Trophoblast cell (in vitro differentiated cells and primary cell): Measurements from ENCODE around the gene CANX.
A peak's percentile ranks its signal among the peaks of the same experiment; 100 is the strongest.
"Not testable (repeated sequence)": the region's sequence is repeated elsewhere in the genome, so short reads cannot be mapped to it uniquely, and the experiment has no call there.

ENCODE experiments used
- DNase-seq, 2 donors: peaks; one replicate each; pipeline ENCODE4 v3.0.0-alpha.2; 2016
- H2AFZ ChIP-seq: 2 replicates; pipeline ENCODE4 v1.6.1; 2013; ENCODE audit warnings: low read length, moderate library complexity, mild to moderate bottlenecking; ENCODE audit not compliant: insufficient read depth, poor library complexity
- H2AK5ac ChIP-seq: 2 replicates; pipeline ENCODE4 v1.6.1; 2013; ENCODE audit warnings: mild to moderate bottlenecking, low read length
- H2BK120ac ChIP-seq: 2 replicates; pipeline ENCODE4 v1.6.1; 2013; ENCODE audit warnings: low read length, mild to moderate bottlenecking, moderate library complexity; ENCODE audit not compliant: insufficient read depth, poor library complexity
- H2BK12ac ChIP-seq: 2 replicates; pipeline ENCODE4 v1.6.1; 2013; ENCODE audit warnings: mild to moderate bottlenecking, low read length, moderate library complexity
- H2BK5ac ChIP-seq: 2 replicates; pipeline ENCODE4 v1.6.1; 2013; ENCODE audit warnings: low read length, low read depth, moderate library complexity, mild to moderate bottlenecking; ENCODE audit not compliant: poor library complexity
- H3K14ac ChIP-seq: 2 replicates; pipeline ENCODE4 v1.6.1; 2013; ENCODE audit warnings: mild to moderate bottlenecking, low read length
- H3K18ac ChIP-seq: 2 replicates; pipeline ENCODE4 v1.6.1; 2013; ENCODE audit warnings: mild to moderate bottlenecking, low read length
- H3K23ac ChIP-seq: 2 replicates; pipeline ENCODE4 v1.6.1; 2013; ENCODE audit warnings: low read length
- H3K27ac ChIP-seq: 2 replicates; pipeline ENCODE4 v1.5.1; 2013; ENCODE audit warnings: low read depth, mild to moderate bottlenecking, inconsistent platforms, low read length, moderate library complexity
- H3K27me3 ChIP-seq: 2 replicates; pipeline ENCODE4 v1.6.1; 2013; ENCODE audit warnings: inconsistent platforms, mild to moderate bottlenecking, low read length, moderate library complexity; ENCODE audit not compliant: insufficient read depth
- H3K36me3 ChIP-seq, 2 experiments: 1 replicate in 1 of 2; 2 replicates in 1 of 2; pipeline ENCODE4 v1.6.1; 2013; ENCODE audit warnings: low read length in 2 of 2, mild to moderate bottlenecking in 2 of 2, moderate library complexity in 1 of 2; ENCODE audit not compliant: insufficient read depth in 2 of 2, control insufficient read depth in 1 of 2
- H3K4ac ChIP-seq: 2 replicates; pipeline ENCODE4 v1.6.1; 2013; ENCODE audit warnings: low read depth, mild to moderate bottlenecking, low read length, moderate library complexity
- H3K4me1 ChIP-seq, 2 experiments: 1 replicate in 1 of 2; 2 replicates in 1 of 2; pipeline ENCODE4 v1.6.1; 2013; ENCODE audit warnings: low read length in 2 of 2, mild to moderate bottlenecking in 2 of 2, moderate library complexity in 1 of 2; ENCODE audit not compliant: insufficient read depth in 2 of 2, control insufficient read depth in 1 of 2
- H3K4me2 ChIP-seq: 2 replicates; pipeline ENCODE4 v1.6.1; 2013; ENCODE audit warnings: inconsistent platforms, mild to moderate bottlenecking, low read length, moderate library complexity
- H3K4me3 ChIP-seq: 2 replicates; pipeline ENCODE4 v1.5.1; 2013; ENCODE audit warnings: mild to moderate bottlenecking, low read depth, low read length, inconsistent platforms
- H3K79me1 ChIP-seq: one replicate; pipeline ENCODE4 v1.6.1; 2013; ENCODE audit warnings: low read length
- H3K79me2 ChIP-seq: 2 replicates; pipeline ENCODE4 v1.6.1; 2013; ENCODE audit warnings: low read length, mild to moderate bottlenecking; ENCODE audit not compliant: control insufficient read depth, insufficient read depth, poor library complexity
- H3K9ac ChIP-seq: 2 replicates; pipeline ENCODE4 v1.6.1; 2013; ENCODE audit warnings: mild to moderate bottlenecking, low read length
- H3K9me3 ChIP-seq: 2 replicates; pipeline ENCODE4 v1.6.1; 2013; ENCODE audit warnings: low read depth, mild to moderate bottlenecking, control low read depth, inconsistent platforms, low read length; ENCODE audit not compliant: insufficient read depth
- H4K12ac ChIP-seq: 2 replicates; pipeline ENCODE4 v1.6.1; 2013; ENCODE audit warnings: low read depth, mild to moderate bottlenecking, low read length, moderate library complexity
- H4K8ac ChIP-seq: 2 replicates; pipeline ENCODE4 v1.6.1; 2013; ENCODE audit warnings: low read depth, mild to moderate bottlenecking, low read length, moderate library complexity
- H4K91ac ChIP-seq: one replicate; pipeline ENCODE4 v1.6.1; 2013; ENCODE audit warnings: low read depth, mild to moderate bottlenecking, low read length, moderate library complexity
- WGBS: extraction: QIAGEN DNeasy Blood & Tissue Kit; methylation state at CpG from one replicate; pipeline ENCODE4 v1.1.7; 2013; ENCODE audit warnings: missing lambda C conversion rate; ENCODE audit not compliant: insufficient read length, insufficient coverage; ENCODE audit errors: extremely low coverage; 5-methylcytosine and 5-hydroxymethylcytosine counted together

Gene CANX

DNA sequence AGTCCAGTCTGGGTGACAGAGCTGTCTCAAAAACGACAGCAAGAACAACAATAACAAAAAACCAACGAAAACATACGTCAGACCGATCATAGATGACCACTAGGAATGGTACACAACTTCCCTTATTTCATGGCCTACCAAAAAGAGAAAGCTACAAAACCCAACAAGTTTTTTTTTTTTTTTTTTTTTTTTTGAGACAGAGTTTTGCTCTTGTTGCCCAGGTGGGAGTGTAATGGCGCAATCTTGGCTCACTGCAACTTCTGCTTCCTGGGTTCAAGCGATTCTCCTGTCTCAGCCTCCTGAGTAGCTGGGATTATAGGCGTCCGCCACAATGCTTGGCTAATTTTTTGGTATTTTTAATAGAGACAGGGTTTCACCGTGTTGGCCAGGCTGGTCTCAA lies 9.6 kb upstream of the CANX start:
- not testable (repeated sequence) for H3K4me3 ChIP-seq, H2AFZ ChIP-seq
- no CpG with 5 or more reads among the region's 9 CpGs for WGBS

GRCh38 chr5:179694561-179694960 lies 4.2 kb upstream of the CANX start:
- no peak overlapping the region for H3K14ac ChIP-seq
- H3K4me1 ChIP-seq: no peaks in the 10 kb centered on the region

More for the DNA sequence above, 9.6 kb upstream of the CANX start:
- not testable (repeated sequence) for H3K18ac ChIP-seq, H4K12ac ChIP-seq, H2AK5ac ChIP-seq, H3K4me1 ChIP-seq, H3K4ac ChIP-seq, H3K14ac ChIP-seq, H4K91ac ChIP-seq, H3K36me3 ChIP-seq, H2BK120ac ChIP-seq, H2BK12ac ChIP-seq, H3K23ac ChIP-seq, H3K27me3 ChIP-seq, H3K9me3 ChIP-seq, DNase-seq, H3K4me2 ChIP-seq, H2BK5ac ChIP-seq, H3K9ac ChIP-seq, H4K8ac ChIP-seq, H3K79me2 ChIP-seq, H3K27ac ChIP-seq, H3K79me1 ChIP-seq

DNA sequence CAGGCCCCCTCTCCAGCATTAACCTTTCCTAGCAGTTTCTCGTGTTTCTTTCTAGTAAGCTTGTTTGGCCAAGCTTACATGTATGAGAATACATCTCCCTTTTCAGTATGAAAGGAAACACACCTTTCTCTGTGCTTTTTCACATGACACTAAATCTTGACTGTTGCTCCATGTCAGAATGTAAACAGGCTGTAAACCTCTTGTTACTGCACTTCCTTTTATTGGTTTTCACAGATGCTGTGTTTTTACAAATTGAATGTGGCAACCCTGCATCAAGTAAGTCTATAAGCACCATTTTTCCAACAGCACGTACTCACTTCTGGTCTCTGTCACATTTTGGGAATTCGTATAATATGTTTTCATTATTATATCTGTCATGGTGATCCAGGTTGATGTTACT lies 2.2 kb upstream of the CANX start:
- H3K27me3 ChIP-seq: no peaks in the 10 kb centered on the region
- peaks cover 3 to 4% of the 10 kb centered on the region in 2 experiments for H3K36me3 ChIP-seq
- no peak overlapping the region for H3K4me2 ChIP-seq
- peaks cover 0 to 3% of the 10 kb centered on the region in 2 experiments for H3K4me1 ChIP-seq
- H3K9me3 ChIP-seq: no peaks in the 10 kb centered on the region
- no peak for DNase-seq
- H3K4me3 ChIP-seq: no peak overlapping the region
- no CpG with 5 or more reads among the region's 3 CpGs for whole genome bisulfite sequencing
- no peak overlapping the region for H3K4ac ChIP-seq
- peaks cover 15% of the 10 kb centered on the region for H3K79me1 ChIP-seq
- no peak overlapping the region for H3K9ac ChIP-seq
- no peak overlapping the region for H4K8ac ChIP-seq
- H3K14ac ChIP-seq: no peak overlapping the region
- H3K79me2 ChIP-seq: peaks cover 21% of the 10 kb centered on the region
- no peak overlapping the region for H3K18ac ChIP-seq
- no peak overlapping the region for H3K27ac ChIP-seq
- no peak overlapping the region for H4K12ac ChIP-seq
- H3K23ac ChIP-seq: no peak overlapping the region
- H2AK5ac ChIP-seq: no peak overlapping the region
- no peak overlapping the region for H2AFZ ChIP-seq
- no peak overlapping the region for H4K91ac ChIP-seq
- no peak overlapping the region for H2BK12ac ChIP-seq
- no peak overlapping the region for H2BK5ac ChIP-seq
- no peak overlapping the region for H2BK120ac ChIP-seq

More at GRCh38 chr5:179694561-179694960, 4.2 kb upstream of the CANX start:
- no peak overlapping the region for H2BK120ac ChIP-seq
- H2AK5ac ChIP-seq: no peak overlapping the region
- H2AFZ ChIP-seq: no peak overlapping the region
- no peaks in the 10 kb centered on the region for H3K27me3 ChIP-seq
- H2BK12ac ChIP-seq: no peak overlapping the region
- H3K4me3 ChIP-seq: no peak overlapping the region
- H2BK5ac ChIP-seq: no peak overlapping the region
- no peaks in the 10 kb centered on the region for H3K9me3 ChIP-seq
- H3K9ac ChIP-seq: no peak overlapping the region
- no peak overlapping the region for H4K12ac ChIP-seq
- H4K8ac ChIP-seq: no peak overlapping the region
- H3K79me2 ChIP-seq: peaks cover 13% of the 10 kb centered on the region
- no peak overlapping the region for H4K91ac ChIP-seq
- peaks cover 15% of the 10 kb centered on the region for H3K79me1 ChIP-seq
- H3K27ac ChIP-seq: no peak overlapping the region
- H3K23ac ChIP-seq: no peak overlapping the region
- H3K4ac ChIP-seq: no peak overlapping the region
- no peak overlapping the region for H3K4me2 ChIP-seq
- WGBS: 100% methylated on average over 1 of the region's 6 CpGs
- H3K36me3 ChIP-seq: no peaks in the 10 kb centered on the region
- no peak overlapping the region for H3K18ac ChIP-seq
- DNase-seq: no peak

- Histone ChIP-seq H3K4me3 (no peak overlapping the region), H3K9me3 (no peaks in the 10 kb centered on the region), H2AFZ (no peak overlapping the region), H3K14ac (no peak overlapping the region), H3K27me3 (no peaks in the 10 kb centered on the region), H4K8ac (peak overlapping the region; percentile 7), H3K4me1 (peaks cover 0 to 3% of the 10 kb centered on the region in 2 experiments), H3K79me2 (peaks cover 26% of the 10 kb centered on the region), H4K12ac (no peak overlapping the region), H4K91ac (no peak overlapping the region), H3K9ac (no peak overlapping the region), H2BK5ac (no peak overlapping the region), H3K23ac (no peak overlapping the region), H2BK12ac (no peak overlapping the region), H3K4me2 (no peak overlapping the region), H3K36me3 (peaks cover 3 to 4% of the 10 kb centered on the region in 2 experiments), H2BK120ac (no peak overlapping the region), H3K4ac (no peak overlapping the region), H3K27ac (no peak overlapping the region), H3K18ac (no peak overlapping the region), H2AK5ac (no peak overlapping the region), H3K79me1 (peaks cover 15% of the 10 kb centered on the region)
- WGBS: no CpG with 5 or more reads among the region's 2 CpGs
- DNase-seq: no peak
Observed at GRCh38 chr5:179697108-179697507, 1.7 kb upstream of the CANX start.
